Amygdala (tissue), 56 donors: ENCODE data around the gene MORC4.

Experiments
- DNase-seq, 56 donors: peaks; one replicate each; lab custom pipeline; 2025; lab: John Stamatoyannopoulos, UW

Gene MORC4

DNA sequence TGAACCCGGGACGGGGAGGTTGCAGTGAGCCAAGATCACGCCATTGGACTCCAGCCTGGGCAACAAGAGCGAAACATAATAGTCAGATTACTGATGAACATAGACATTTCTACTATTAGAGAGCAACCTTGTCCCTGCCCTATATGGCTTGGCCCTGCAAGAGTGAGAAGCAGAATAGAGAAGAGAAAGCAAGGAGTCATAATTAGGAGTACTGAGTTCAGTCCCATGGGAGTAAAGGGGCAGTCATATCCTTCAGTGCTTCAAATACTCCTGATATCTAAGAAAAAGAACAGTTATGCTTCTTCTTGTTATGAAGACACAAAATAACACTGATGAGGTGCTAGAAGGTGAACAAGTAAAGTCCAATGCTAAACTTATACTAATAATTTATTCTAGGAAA, 46.0 kb downstream of the MORC4 start:
- no peak for DNase-seq

- DNase-seq = no peak
Measured at GRCh38 chrX:106952988-106953387, 47.0 kb downstream of the MORC4 start.

GRCh38 chrX:106952538-106952937, 47.5 kb downstream of the MORC4 start:
- no peak for DNase-seq

- DNase-seq = no peak
Measured at GRCh38 chrX:106952089-106952488, 47.9 kb downstream of the MORC4 start.

DNA sequence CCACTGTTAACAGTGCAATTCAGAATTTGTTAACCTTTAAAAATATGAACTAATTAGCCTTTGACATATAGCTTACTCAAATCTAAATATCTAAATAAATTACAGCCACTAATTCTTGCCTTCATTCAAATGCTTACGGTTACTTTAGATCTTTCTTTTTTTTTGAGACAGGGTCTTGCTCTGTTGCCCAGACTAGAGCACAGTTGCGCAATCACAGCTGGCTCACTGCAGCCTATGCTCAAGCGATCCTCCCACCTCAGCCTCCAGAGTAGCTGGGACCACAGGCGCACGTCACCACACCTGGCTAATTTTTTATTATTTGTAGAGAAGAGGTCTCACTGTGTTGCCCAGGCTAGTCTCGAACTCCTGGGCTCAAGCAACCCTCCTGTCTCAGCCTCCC, 48.8 kb downstream of the MORC4 start:
- DNase-seq = no peak

DNA sequence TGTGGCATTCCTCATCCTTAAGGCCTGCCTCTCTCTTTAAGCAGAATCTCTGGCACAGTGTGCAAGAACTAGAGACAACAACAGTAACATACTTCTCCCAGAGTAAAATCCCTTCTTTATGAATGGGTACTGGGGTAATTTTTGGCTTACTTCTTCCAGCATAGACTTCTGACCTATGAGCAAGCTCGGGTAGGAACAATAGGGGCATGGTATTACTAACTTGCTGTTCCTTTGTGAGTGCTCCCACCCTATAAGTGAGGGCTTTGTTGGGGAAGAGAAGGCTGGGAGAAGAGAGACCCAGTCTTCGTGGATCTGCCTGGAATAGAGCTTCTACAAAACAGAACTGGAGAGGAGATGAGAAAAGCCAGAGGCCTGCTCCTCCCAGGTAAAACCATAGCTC, 49.6 kb downstream of the MORC4 start:
- DNase-seq = peak in 1 of 56 donors; percentile 0

GRCh38 chrX:106949366-106949765, 50.6 kb downstream of the MORC4 start:
- no peak for DNase-seq

- DNase-seq = no peak
Measured at GRCh38 chrX:106948641-106949040, 51.4 kb downstream of the MORC4 start.

DNA sequence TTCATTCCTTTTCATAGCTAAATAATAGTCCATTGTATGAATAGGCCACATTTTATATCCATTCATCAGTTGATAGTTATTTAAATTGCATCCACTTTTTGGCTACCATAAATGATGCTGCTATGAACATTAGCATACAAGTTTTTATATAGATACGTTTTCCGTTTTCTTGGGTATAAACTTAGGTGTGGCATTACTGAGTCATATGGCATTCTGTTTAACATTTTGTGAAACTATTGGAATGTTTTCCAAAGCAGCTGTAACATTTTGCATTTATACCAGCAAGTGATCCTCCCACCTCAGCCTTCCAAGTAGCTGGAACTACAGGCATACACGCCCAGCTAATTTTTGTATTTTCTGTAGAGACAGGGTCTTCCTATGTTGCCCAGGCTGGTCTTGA, 53.5 kb downstream of the MORC4 start:
- DNase-seq = no peak

- DNase-seq = no peak
Measured at GRCh38 chrX:106940068-106940467, 59.9 kb downstream of the MORC4 start.

- peak in 2 of 56 donors; percentile 1 for DNase-seq
Measured at GRCh38 chrX:106939566-106939965, 60.4 kb downstream of the MORC4 start.

GRCh38 chrX:106936246-106936645, 63.8 kb downstream of the MORC4 start:
- no peak for DNase-seq

GRCh38 chrX:106935175-106935574, 64.8 kb downstream of the MORC4 start:
- no peak for DNase-seq

DNA sequence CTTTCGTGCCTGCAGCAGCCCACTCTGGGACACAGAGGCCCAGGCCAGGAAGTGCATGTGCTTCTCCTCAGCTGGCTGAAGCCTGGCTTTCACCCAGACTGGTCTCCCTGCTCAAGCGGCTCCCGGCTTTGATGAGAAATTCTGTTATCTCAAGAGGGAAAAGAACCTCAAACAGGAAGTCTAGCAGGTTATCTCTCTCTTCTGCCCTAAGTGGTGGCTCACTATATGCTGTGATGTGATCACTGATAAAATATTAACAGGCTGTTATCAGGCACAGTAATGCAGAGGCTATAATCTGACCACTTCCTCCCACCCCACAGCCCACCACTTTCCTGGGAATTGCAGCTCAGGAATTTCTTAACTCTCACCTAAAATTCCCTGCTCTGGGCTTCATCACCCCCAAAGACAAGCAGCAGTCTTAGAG, 66.5 kb downstream of the MORC4 start:
- DNase-seq = no peak

- no peak for DNase-seq
Measured at GRCh38 chrX:106932960-106933537, 67.0 kb downstream of the MORC4 start.

- no peak for DNase-seq
Measured at GRCh38 chrX:106932492-106932923, 67.5 kb downstream of the MORC4 start.

DNA sequence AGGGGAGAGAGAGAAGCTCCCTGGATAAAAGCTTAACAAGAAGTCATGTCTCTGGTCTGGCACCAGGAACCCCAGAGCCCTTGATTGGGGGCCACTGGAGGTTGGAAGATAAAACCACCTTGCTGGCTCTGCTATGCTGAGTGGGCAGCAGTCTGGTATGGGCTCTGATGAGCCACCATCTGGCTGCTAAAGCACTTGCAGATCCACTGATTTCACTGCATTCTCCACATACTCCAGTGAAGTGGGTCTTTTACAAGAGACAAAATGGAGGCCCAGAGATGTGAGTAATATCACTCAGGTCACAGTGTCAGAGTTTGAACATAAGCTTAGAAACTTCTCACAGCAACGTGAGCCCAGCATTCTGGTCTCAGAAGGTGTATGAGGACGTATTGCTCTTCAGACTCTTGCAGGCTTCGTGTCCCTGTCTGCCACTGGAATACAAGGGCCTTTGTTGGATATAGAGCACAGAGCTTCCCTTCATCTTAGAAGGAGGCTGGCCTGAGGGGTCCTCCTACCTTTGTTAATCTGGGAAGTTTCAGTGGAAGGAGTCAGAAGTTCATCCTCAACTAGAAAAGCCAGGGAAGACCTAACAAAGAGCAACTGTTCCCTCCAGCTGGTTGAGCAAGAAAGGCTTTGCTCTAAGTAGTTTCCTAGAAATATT, 68.1 kb downstream of the MORC4 start:
- no peak for DNase-seq

- DNase-seq = no peak
Measured at GRCh38 chrX:106928227-106928626, 71.8 kb downstream of the MORC4 start.

DNA sequence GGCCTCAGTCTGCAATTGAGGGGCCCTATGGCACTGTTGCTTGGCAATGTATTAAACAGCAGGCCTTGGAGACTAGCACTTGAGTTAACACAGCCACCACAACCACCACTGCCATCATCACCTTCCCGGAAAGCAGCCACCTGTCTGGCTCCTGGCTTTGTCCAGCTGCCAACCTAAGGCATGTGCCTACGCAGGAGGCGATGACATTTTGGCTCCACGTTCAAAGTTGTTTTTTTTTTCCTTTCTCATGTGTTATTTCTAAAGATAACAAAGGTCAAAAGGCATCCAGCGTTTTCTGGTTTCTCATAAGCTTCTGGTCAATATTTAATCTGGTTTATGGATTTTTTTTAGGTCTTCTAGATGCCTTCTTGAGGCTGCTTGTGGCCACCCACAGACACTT, 72.3 kb downstream of the MORC4 start:
- no peak for DNase-seq

DNA sequence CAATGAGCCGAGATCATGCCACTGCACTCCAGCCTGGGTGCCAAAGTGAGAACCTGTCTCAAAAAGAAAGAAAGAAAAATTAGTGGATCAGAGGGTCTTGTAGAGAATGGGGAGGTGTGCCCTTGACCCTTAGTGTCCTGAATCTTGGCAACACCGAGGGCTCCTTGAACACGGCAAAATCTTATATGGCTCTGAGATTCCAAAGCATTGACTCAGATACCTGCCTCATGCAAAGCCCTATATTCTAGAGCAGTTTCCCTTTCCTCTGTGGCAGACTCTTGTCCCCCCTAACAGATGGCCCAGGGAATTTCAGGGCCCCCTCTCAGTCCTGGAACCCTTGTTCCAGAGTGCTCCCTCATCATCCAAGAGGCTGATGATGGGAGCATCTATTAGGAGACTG, 73.0 kb downstream of the MORC4 start:
- DNase-seq = no peak

- DNase-seq = no peak
Measured at GRCh38 chrX:106921637-106922036, 78.4 kb downstream of the MORC4 start.

DNA sequence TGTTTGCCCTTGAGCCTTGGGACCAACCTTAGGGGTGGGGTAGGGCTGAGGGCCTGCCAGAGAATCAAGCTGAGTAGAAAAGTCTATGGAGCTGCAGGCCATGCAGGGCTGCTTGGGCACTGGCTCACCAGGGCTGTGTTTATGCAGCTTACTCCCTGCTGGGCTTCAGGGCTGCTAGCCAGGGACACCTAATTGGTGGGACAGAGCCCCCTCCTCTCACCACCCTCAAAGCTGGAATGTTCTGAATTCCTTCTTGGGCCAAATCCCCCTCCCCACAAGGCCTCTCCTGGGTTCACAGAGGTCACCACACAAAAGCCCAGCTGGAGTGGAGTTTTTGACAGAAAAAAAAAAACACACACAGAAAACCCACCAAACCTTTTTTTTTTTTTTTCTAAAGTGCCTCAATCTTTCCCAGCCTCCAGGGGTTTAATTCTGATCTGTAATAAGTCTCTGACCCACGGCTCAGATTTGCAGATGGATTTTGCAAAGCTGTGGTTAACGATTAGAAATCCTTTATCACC, 80.0 kb downstream of the MORC4 start, which contains the start of gene CLDN2:
Gene CLDN2 (plus strand): TSS at position 471 of the 521 bp plus-strand sequence. CDS start 7,827 bp downstream, outside the sequence.
- no peak for DNase-seq
